ENCODE results near the gene CHMP1A. TPM values are rescaled to one million over a fixed set of nuclear protein-coding genes. Genes with fewer than 3 reads are reported as not detected.
A peak's percentile ranks its signal among the peaks of the same experiment; 100 is the strongest.

CHMP1A gene
- total RNA-seq: 65.3 to 76.8 TPM (median 69.9 TPM) in 3 replicates
- long read RNA-seq, transcript CHMP1A-202 (6 exons, 2,295 nt): major isoform, 24 of 407 reads
- long read RNA-seq, partial matches to known transcripts: 2 of 407 reads
- long read RNA-seq, other reads (novel, unspliced or antisense): 380 of 407 reads

GRCh38 chr16:89657442-89658220 lies at the start of gene CHMP1A, which contains the start of gene SPATA33:
Gene CHMP1A, minus strand, starts transcription at chr16:89657708. Its CDS starts 120 bp downstream, at chr16:89657588.
Gene SPATA33, plus strand, starts transcription at chr16:89657836. Its CDS starts 76 bp downstream, at chr16:89657912.
- Mint-ChIP-seq H3K27ac (ENCODE audit: unreplicated experiment) (peak within 1 kb of the TSS; percentile 78), H3K4me3 (ENCODE audit: unreplicated experiment) (peak within 1 kb of the TSS; percentile 87), H3K4me1 (ENCODE audit: low read depth) (peaks cover 27% of the 10 kb centered on the region), H3K36me3 (ENCODE audit: low read depth) (peaks cover 11% of the 10 kb centered on the region), H3K27me3 (ENCODE audit: low read depth) (no peaks in the 10 kb centered on the region), H3K9me3 (ENCODE audit: low read depth) (no peaks in the 10 kb centered on the region)
- peak; percentile 95 for DNase-seq (ENCODE audit: low spot score)
- no peak for TF ChIP-seq CTCF (IDR thresholded peaks at IDR 0.05)

GRCh38 chr16:89706518-89707260 lies 49.2 kb upstream of the CHMP1A start:
- no peak for DNase-seq (ENCODE audit: low spot score)
- no peak for TF ChIP-seq CTCF (IDR thresholded peaks at IDR 0.05)
- peaks cover 1% of the 10 kb centered on the region for H3K36me3 Mint-ChIP-seq (ENCODE audit: low read depth)
- H3K4me1 Mint-ChIP-seq (ENCODE audit: low read depth): peaks cover 6% of the 10 kb centered on the region
- no peaks in the 10 kb centered on the region for H3K9me3 Mint-ChIP-seq (ENCODE audit: low read depth)
- no peak overlapping the region for H3K4me3 Mint-ChIP-seq (ENCODE audit: unreplicated experiment)
- no peaks in the 10 kb centered on the region for H3K27me3 Mint-ChIP-seq (ENCODE audit: low read depth)
- H3K27ac Mint-ChIP-seq (ENCODE audit: unreplicated experiment): no peak overlapping the region

GRCh38 chr16:89705006-89705405 lies 47.5 kb upstream of the CHMP1A start:
- Mint-ChIP-seq H3K9me3 (ENCODE audit: low read depth) (no peaks in the 10 kb centered on the region), H3K27me3 (ENCODE audit: low read depth) (no peaks in the 10 kb centered on the region), H3K4me1 (ENCODE audit: low read depth) (peaks cover 8% of the 10 kb centered on the region), H3K4me3 (ENCODE audit: unreplicated experiment) (no peak overlapping the region), H3K27ac (ENCODE audit: unreplicated experiment) (no peak overlapping the region), H3K36me3 (ENCODE audit: low read depth) (no peaks in the 10 kb centered on the region)
- no peak for TF ChIP-seq CTCF (IDR thresholded peaks at IDR 0.05)
- no peak for DNase-seq (ENCODE audit: low spot score)

GRCh38 chr16:89704281-89704680 lies 46.8 kb upstream of the CHMP1A start:
- DNase-seq (ENCODE audit: low spot score): no peak
- Mint-ChIP-seq H3K27ac (ENCODE audit: unreplicated experiment) (no peak overlapping the region), H3K36me3 (ENCODE audit: low read depth) (no peaks in the 10 kb centered on the region), H3K4me3 (ENCODE audit: unreplicated experiment) (no peak overlapping the region), H3K27me3 (ENCODE audit: low read depth) (no peaks in the 10 kb centered on the region), H3K4me1 (ENCODE audit: low read depth) (peaks cover 11% of the 10 kb centered on the region), H3K9me3 (ENCODE audit: low read depth) (no peaks in the 10 kb centered on the region)
- peak; percentile 21 for TF ChIP-seq CTCF (IDR thresholded peaks at IDR 0.05)

Data from chondrocyte (in vitro differentiated cells).